Activated CD4-positive, alpha-beta T cell treated with anti-CD3 and anti-CD28 coated beads for 36 hours (primary cell): ENCODE measurements around the gene STK38L. TPM values are rescaled to one million over a fixed set of nuclear protein-coding genes. Genes with fewer than 3 reads are reported as not detected.

Source experiments
- ATAC-seq: fragments of 200-7000 bp; cut with Tn5 transposase; one replicate; pipeline ENCODE4 v1.10.0; 2021; ENCODE audit warnings: mild to moderate bottlenecking, moderate library complexity
- CTCF ChIA-PET: fragments of 350-600 bp; sonication (Branson Sonifier 250); formaldehyde crosslinking; loops from one replicate; lab custom pipeline; 2021; ENCODE audit warnings: antibody characterized with exemption; lab: Charles Lee
- POLR2A ChIA-PET: fragments of 350-600 bp; sonication (Branson Sonifier 250); formaldehyde crosslinking; loops from one replicate; lab custom pipeline; 2021; ENCODE audit warnings: antibody characterized with exemption, inconsistent platforms; lab: Charles Lee
- DNase-seq: peaks from one replicate; pipeline ENCODE4 v3.0.0-alpha.2; 2020
- H3K27ac Mint-ChIP-seq: one replicate; pipeline ENCODE4 v1.8.0; 2021; ENCODE audit warnings: mixed read lengths
- H3K27me3 Mint-ChIP-seq: one replicate; pipeline ENCODE4 v1.8.0; 2021; ENCODE audit warnings: mixed read lengths
- H3K36me3 Mint-ChIP-seq: one replicate; pipeline ENCODE4 v1.8.0; 2021; ENCODE audit warnings: low read depth, mixed read lengths
- H3K4me1 Mint-ChIP-seq: one replicate; pipeline ENCODE4 v1.8.0; 2021; ENCODE audit warnings: mixed read lengths
- H3K4me3 Mint-ChIP-seq: one replicate; pipeline ENCODE4 v1.8.0; 2021; ENCODE audit warnings: mild to moderate bottlenecking, moderate library complexity, mixed read lengths
- H3K9me3 Mint-ChIP-seq: one replicate; pipeline ENCODE4 v1.8.0; 2021; ENCODE audit warnings: low read depth, mixed read lengths
- intact Hi-C, 2 experiments: fragments of 100-400 bp; cut with DNase I in 1 of 2; cut with micrococcal nuclease in 1 of 2; formaldehyde crosslinking; loops; one replicate each; pipeline versions ENCODE4 v1.14.2 to v1.15.1; 2022 to 2024; cut with DNase I, micrococcal nuclease
- total RNA-seq, 2 experiments: library from RNA; stranded (reverse); gene quantifications; one replicate each; pipeline ENCODE4 v1.2.3, GENCODE V29; 2021

The STK38L gene
- total RNA-seq = 10 to 100 TPM; 24.9 to 30.4 TPM

- Mint-ChIP-seq H3K9me3 (peaks cover 4% of the 10 kb centered on the region), H3K36me3 (peaks cover 3% of the 10 kb centered on the region), H3K4me1 (peaks cover 48% of the 10 kb centered on the region), H3K27ac (peak within 1 kb of the TSS; percentile 98), H3K27me3 (no peaks in the 10 kb centered on the region), H3K4me3 (peak within 1 kb of the TSS; percentile 95)
- DNase-seq = peak; percentile 99
- intact Hi-C loops = loop anchor here (1.0 to 10.0 kb wide), 16 partner anchors 23 to 1132 kb away; partner anchors contain the start of genes BMAL2 (in 2 of the 2), MED21 (in 2 of the 2), CCDC91 (in 1 of the 2) and FGFR1OP2 (in 1 of the 2)
- ATAC-seq = peak; percentile 96
- CTCF ChIA-PET = interaction anchor here (0.7 to 3.3 kb wide), 4 partner anchors 11 to 67 kb away, joined by 3 to 11 read pairs (median 4); no protein-coding TSS in a partner anchor
- POLR2A ChIA-PET = interaction anchor here (0.8 to 1.2 kb wide), 2 partner anchors 10 to 21 kb away, joined by 3 to 5 read pairs; no protein-coding TSS in a partner anchor
Measured at GRCh38 chr12:27243804-27244688, at the start of gene STK38L. TSS of gene STK38L (plus strand) at chr12:27244286. CDS start at chr12:27297721, 53,435 bp downstream.

GRCh38 chr12:27194644-27195043, 49.4 kb upstream of the STK38L start:
- DNase-seq = no peak
- no peak for ATAC-seq
- no peaks in the 10 kb centered on the region for H3K27me3 Mint-ChIP-seq
- no peak overlapping the region for H3K27ac Mint-ChIP-seq
- ChIA-PET POLR2A (interaction anchor here (0.6 kb wide), 1 partner anchor 110 kb away, joined by 3 read pairs; no protein-coding TSS in a partner anchor), CTCF (interaction anchor here (1.0 kb wide), 1 partner anchor 41 kb away, joined by 3 read pairs; no protein-coding TSS in a partner anchor)
- intact Hi-C loops = no loop called here
- H3K36me3 Mint-ChIP-seq = no peaks in the 10 kb centered on the region
- no peaks in the 10 kb centered on the region for H3K9me3 Mint-ChIP-seq
- H3K4me1 Mint-ChIP-seq = peaks cover 3% of the 10 kb centered on the region
- H3K4me3 Mint-ChIP-seq = no peak overlapping the region

GRCh38 chr12:27198036-27198435, 46.0 kb upstream of the STK38L start:
- intact Hi-C loops = no loop called here
- H3K27ac Mint-ChIP-seq = no peak overlapping the region
- H3K4me3 Mint-ChIP-seq = no peak overlapping the region
- ATAC-seq (no peak), DNase-seq (no peak)
- POLR2A ChIA-PET = no interaction called here
- no peaks in the 10 kb centered on the region for H3K9me3 Mint-ChIP-seq
- peaks cover 13% of the 10 kb centered on the region for H3K4me1 Mint-ChIP-seq
- CTCF ChIA-PET = interaction anchor here (1.0 kb wide), 1 partner anchor 109 kb away, joined by 3 read pairs; no protein-coding TSS in a partner anchor
- no peaks in the 10 kb centered on the region for H3K36me3 Mint-ChIP-seq
- H3K27me3 Mint-ChIP-seq = no peaks in the 10 kb centered on the region

GRCh38 chr12:27199638-27200300, 44.3 kb upstream of the STK38L start:
- CTCF ChIA-PET = interaction anchor here (0.9 to 1.3 kb wide), 3 partner anchors 90 to 107 kb away, joined by 3 to 4 read pairs (median 4); no protein-coding TSS in a partner anchor
- Mint-ChIP-seq H3K27me3 (no peaks in the 10 kb centered on the region), H3K9me3 (no peaks in the 10 kb centered on the region), H3K27ac (no peak overlapping the region), H3K4me1 (peaks cover 13% of the 10 kb centered on the region), H3K4me3 (no peak overlapping the region), H3K36me3 (no peaks in the 10 kb centered on the region)
- peak; percentile 79 for ATAC-seq
- intact Hi-C loops = loop anchor here in 1 of 2 experiments (10.0 kb wide), 1 partner anchor 455 kb away; no protein-coding TSS in a partner anchor
- POLR2A ChIA-PET = no interaction called here
- DNase-seq = peak; percentile 16

- no peaks in the 10 kb centered on the region for H3K9me3 Mint-ChIP-seq
- peaks cover 13% of the 10 kb centered on the region for H3K4me1 Mint-ChIP-seq
- no peak for DNase-seq
- H3K27ac Mint-ChIP-seq = no peak overlapping the region
- intact Hi-C loops = loop anchor here in 1 of 2 experiments (10.0 kb wide), 1 partner anchor 456 kb away; no protein-coding TSS in a partner anchor
- no peaks in the 10 kb centered on the region for H3K27me3 Mint-ChIP-seq
- ATAC-seq = no peak
- CTCF ChIA-PET = no interaction called here
- no peaks in the 10 kb centered on the region for H3K36me3 Mint-ChIP-seq
- POLR2A ChIA-PET = no interaction called here
- no peak overlapping the region for H3K4me3 Mint-ChIP-seq
Measured at GRCh38 chr12:27201169-27201568, 42.9 kb upstream of the STK38L start.

GRCh38 chr12:27206801-27207502, 37.1 kb upstream of the STK38L start:
- no peak for ATAC-seq
- H3K36me3 Mint-ChIP-seq = peaks cover 5% of the 10 kb centered on the region
- no peaks in the 10 kb centered on the region for H3K27me3 Mint-ChIP-seq
- no peak for DNase-seq
- H3K9me3 Mint-ChIP-seq = peaks cover 3% of the 10 kb centered on the region
- ChIA-PET CTCF (interaction anchor here (0.8 to 1.1 kb wide), 3 partner anchors 20 to 255 kb away, joined by 3 read pairs; no protein-coding TSS in a partner anchor), POLR2A (interaction anchor here (1.2 kb wide), 1 partner anchor 27 kb away, joined by 4 read pairs; no protein-coding TSS in a partner anchor)
- peaks cover 25% of the 10 kb centered on the region for H3K4me1 Mint-ChIP-seq
- intact Hi-C loops = loop anchor here (5.0 to 10.0 kb wide), 2 partner anchors 35 to 462 kb away; partner anchors contain the start of gene STK38L (in 1 of the 2)
- no peak overlapping the region for H3K27ac Mint-ChIP-seq
- H3K4me3 Mint-ChIP-seq = no peak overlapping the region

GRCh38 chr12:27207615-27208413, 36.3 kb upstream of the STK38L start:
- POLR2A ChIA-PET = interaction anchor here (1.2 kb wide), 1 partner anchor 28 kb away, joined by 4 read pairs; no protein-coding TSS in a partner anchor
- DNase-seq (peak; percentile 74), ATAC-seq (peak; percentile 99)
- intact Hi-C loops = loop anchor here (1.0 to 10.0 kb wide), 5 partner anchors 12 to 463 kb away; partner anchors contain the start of gene STK38L (in 1 of the 2)
- H3K9me3 Mint-ChIP-seq = peaks cover 3% of the 10 kb centered on the region
- peak overlapping the region; percentile 65 for H3K27ac Mint-ChIP-seq
- CTCF ChIA-PET = interaction anchor here (0.6 to 1.1 kb wide), 9 partner anchors 9 to 254 kb away, joined by 3 to 5 read pairs (median 3); no protein-coding TSS in a partner anchor
- H3K4me3 Mint-ChIP-seq = no peak overlapping the region
- H3K27me3 Mint-ChIP-seq = no peaks in the 10 kb centered on the region
- peaks cover 5% of the 10 kb centered on the region for H3K36me3 Mint-ChIP-seq
- H3K4me1 Mint-ChIP-seq = peaks cover 25% of the 10 kb centered on the region

GRCh38 chr12:27208414-27208750, 35.7 kb upstream of the STK38L start:
- POLR2A ChIA-PET = interaction anchor here (1.2 kb wide), 1 partner anchor 29 kb away, joined by 4 read pairs; no protein-coding TSS in a partner anchor
- CTCF ChIA-PET = interaction anchor here (0.8 to 1.1 kb wide), 4 partner anchors 8 to 98 kb away, joined by 3 to 5 read pairs (median 4); no protein-coding TSS in a partner anchor

GRCh38 chr12:27209257-27209910, 34.7 kb upstream of the STK38L start:
- POLR2A ChIA-PET = no interaction called here
- no peak for ATAC-seq
- H3K36me3 Mint-ChIP-seq = peaks cover 5% of the 10 kb centered on the region
- H3K9me3 Mint-ChIP-seq = peaks cover 3% of the 10 kb centered on the region
- DNase-seq = no peak
- H3K27me3 Mint-ChIP-seq = no peaks in the 10 kb centered on the region
- peaks cover 25% of the 10 kb centered on the region for H3K4me1 Mint-ChIP-seq
- no peak overlapping the region for H3K4me3 Mint-ChIP-seq
- CTCF ChIA-PET = interaction anchor here (0.8 kb wide), 1 partner anchor 377 kb away, joined by 3 read pairs; the partner anchor contains the start of gene ITPR2
- intact Hi-C loops = loop anchor here (5.0 to 10.0 kb wide), 2 partner anchors 33 to 465 kb away; partner anchors contain the start of gene STK38L (in 1 of the 2)
- H3K27ac Mint-ChIP-seq = no peak overlapping the region

More at GRCh38 chr12:27208414-27208750, 35.7 kb upstream of the STK38L start:
- Mint-ChIP-seq H3K4me1 (peaks cover 25% of the 10 kb centered on the region), H3K36me3 (peaks cover 5% of the 10 kb centered on the region), H3K27ac (peak overlapping the region; percentile 31), H3K4me3 (no peak overlapping the region), H3K27me3 (no peaks in the 10 kb centered on the region), H3K9me3 (peaks cover 3% of the 10 kb centered on the region)
- DNase-seq (no peak), ATAC-seq (peak; percentile 9)
- intact Hi-C loops = loop anchor here (1.0 to 10.0 kb wide), 5 partner anchors 12 to 464 kb away; partner anchors contain the start of gene STK38L (in 1 of the 2)
